ENCODE data around the gene TEAD1.

The TEAD1 gene

DNA sequence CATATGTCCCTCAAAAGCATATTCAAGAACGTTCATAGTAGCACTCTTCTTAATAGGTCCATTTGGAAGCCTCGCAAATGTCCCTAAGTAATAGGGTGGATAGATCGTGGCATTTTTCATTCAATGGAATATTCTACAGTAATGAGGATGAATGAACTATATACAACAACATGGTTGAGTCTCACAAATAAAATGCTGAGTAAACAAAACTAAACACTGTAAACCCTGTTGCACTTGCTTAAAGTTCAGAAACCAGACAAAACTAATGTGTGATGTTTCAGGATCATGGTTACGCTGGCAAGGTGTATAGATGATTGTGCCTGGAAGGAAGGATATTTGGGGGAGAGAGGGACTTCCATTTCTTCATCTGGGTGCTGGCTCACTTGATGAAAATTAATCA lies 244.4 kb downstream of the TEAD1 start:
- no peaks in the 10 kb centered on the region for H3K9me3 ChIP-seq (replicated peaks in 1 of 11)
- no peaks in the 10 kb centered on the region for H4K20me1 ChIP-seq
- H3K4me2 ChIP-seq: no peak overlapping the region
- no peak for TF ChIP-seq Cebpa-rat (IDR thresholded peaks at IDR 0.05)
- H3K27me3 ChIP-seq: no peaks in the 10 kb centered on the region
- no peaks in the 10 kb centered on the region for H3K4me1 ChIP-seq
- H3K4me3 ChIP-seq: no peak overlapping the region
- no peak overlapping the region for H3K9ac ChIP-seq
- no peak overlapping the region for H3K27ac ChIP-seq
- H3K36me3 ChIP-seq: no peaks in the 10 kb centered on the region

DNA sequence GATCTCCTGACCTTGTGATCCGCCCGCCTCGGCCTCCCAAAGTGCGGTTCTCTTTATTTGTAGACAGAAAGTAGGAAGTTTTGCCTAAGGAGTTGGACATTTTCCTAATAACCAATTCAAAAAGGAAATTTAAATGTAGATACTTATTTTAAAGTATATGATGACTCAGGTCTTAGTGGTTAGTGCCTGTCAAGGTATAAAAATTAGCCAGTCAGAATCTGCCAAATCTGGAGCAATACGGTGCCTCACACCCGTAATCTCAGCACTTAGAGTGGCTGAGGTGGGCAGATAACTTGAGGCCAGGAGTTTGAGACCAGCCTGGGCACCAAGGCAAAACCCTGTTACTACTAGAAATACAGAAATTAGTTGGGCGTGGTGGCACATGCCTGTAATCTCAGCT lies 248.2 kb downstream of the TEAD1 start:
- H3K4me1 ChIP-seq: no peaks in the 10 kb centered on the region
- no peak for TF ChIP-seq Cebpa-rat (IDR thresholded peaks at IDR 0.05)
- H3K27me3 ChIP-seq: no peaks in the 10 kb centered on the region
- no peaks in the 10 kb centered on the region for H3K36me3 ChIP-seq
- no peaks in the 10 kb centered on the region for H4K20me1 ChIP-seq
- H3K4me3 ChIP-seq: no peak overlapping the region
- no peak overlapping the region for H3K4me2 ChIP-seq
- no peaks in the 10 kb centered on the region for H3K9me3 ChIP-seq (replicated peaks in 1 of 11)
- no peak overlapping the region for H3K27ac ChIP-seq
- H3K9ac ChIP-seq: no peak overlapping the region

DNA sequence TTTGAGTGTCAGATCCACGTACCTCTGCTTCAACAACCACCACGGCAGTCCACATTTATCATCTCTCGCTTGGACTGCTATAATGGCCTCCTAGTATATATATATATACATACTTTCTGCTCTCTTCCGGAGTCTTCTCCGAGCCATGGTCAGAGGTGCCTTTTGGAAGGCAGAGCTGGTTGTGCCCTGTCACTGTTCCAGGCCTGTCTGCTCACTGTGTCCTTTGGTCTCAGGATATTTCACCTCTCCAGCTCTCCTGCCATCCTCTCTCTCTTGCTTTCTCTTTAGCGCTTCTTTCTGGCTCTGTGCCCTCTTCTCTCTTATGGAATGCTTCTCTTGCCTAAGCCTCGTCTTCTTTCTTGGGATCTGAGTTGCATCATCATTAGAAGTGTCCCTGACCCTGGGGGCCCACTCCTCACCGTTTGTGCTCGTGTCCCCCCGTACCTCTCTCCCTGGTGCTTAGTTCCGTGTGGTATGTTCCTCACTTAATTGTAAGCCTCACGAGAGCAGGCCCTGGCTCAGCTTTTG lies 248.8 kb downstream of the TEAD1 start:
- no peak for TF ChIP-seq Cebpa-rat (IDR thresholded peaks at IDR 0.05)
- H3K9me3 ChIP-seq (replicated peaks in 1 of 11): no peaks in the 10 kb centered on the region
- H4K20me1 ChIP-seq: no peaks in the 10 kb centered on the region
- no peak overlapping the region for H3K4me2 ChIP-seq
- no peaks in the 10 kb centered on the region for H3K36me3 ChIP-seq
- no peak overlapping the region for H3K27ac ChIP-seq
- no peaks in the 10 kb centered on the region for H3K27me3 ChIP-seq
- H3K4me3 ChIP-seq: no peak overlapping the region
- H3K4me1 ChIP-seq: no peaks in the 10 kb centered on the region
- H3K9ac ChIP-seq: no peak overlapping the region

DNA sequence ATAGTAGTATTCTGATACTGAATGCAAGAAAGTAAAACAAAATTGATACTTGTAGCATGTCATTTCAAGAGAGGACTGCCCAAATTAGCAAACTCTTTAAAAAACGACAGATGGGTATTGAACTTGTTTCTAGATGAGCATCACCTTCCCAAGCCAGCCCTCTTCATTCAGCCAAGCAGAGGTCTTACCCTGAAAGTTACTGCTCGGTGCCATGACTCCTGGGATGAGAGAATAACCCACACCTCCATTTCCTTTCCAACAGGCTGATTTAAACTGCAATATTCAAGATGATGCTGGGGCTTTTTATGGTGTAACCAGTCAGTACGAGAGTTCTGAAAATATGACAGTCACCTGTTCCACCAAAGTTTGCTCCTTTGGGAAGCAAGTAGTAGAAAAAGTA lies 250.4 kb downstream of the TEAD1 start:
- Histone ChIP-seq H3K27ac (no peak overlapping the region), H3K4me2 (no peak overlapping the region), H3K4me3 (no peak overlapping the region), H3K9ac (no peak overlapping the region), H3K27me3 (no peaks in the 10 kb centered on the region), H4K20me1 (no peaks in the 10 kb centered on the region), H3K36me3 (no peaks in the 10 kb centered on the region), H3K4me1 (no peaks in the 10 kb centered on the region), H3K9me3 (replicated peaks in 1 of 11) (no peaks in the 10 kb centered on the region)
- TF ChIP-seq Cebpa-rat (IDR thresholded peaks at IDR 0.05): no peak

DNA sequence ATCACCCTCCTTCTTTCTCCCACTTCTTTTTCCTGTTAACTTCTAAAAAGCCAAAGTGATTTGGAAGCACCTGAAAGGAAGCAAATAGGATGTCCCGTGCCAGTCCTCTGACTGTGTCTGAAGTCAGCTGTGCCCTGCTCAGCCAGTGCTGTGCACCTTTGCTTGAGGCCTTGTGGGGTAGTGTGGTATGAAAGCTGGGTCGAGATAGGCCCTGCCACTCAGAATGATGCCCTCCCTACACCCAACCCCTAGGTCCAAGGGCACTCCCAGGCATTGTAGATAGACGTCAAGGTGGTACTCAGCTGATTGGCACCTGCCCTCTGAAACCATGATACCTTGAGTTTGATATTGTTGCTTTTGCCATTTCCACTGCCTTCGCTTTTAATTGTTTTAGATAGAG lies 251.3 kb downstream of the TEAD1 start:
- Histone ChIP-seq H4K20me1 (no peaks in the 10 kb centered on the region), H3K36me3 (no peaks in the 10 kb centered on the region), H3K27me3 (no peaks in the 10 kb centered on the region), H3K4me2 (no peak overlapping the region), H3K4me1 (no peaks in the 10 kb centered on the region), H3K4me3 (no peak overlapping the region), H3K27ac (no peak overlapping the region), H3K9ac (no peak overlapping the region), H3K9me3 (replicated peaks in 1 of 11) (no peaks in the 10 kb centered on the region)
- no peak for TF ChIP-seq Cebpa-rat (IDR thresholded peaks at IDR 0.05)

DNA sequence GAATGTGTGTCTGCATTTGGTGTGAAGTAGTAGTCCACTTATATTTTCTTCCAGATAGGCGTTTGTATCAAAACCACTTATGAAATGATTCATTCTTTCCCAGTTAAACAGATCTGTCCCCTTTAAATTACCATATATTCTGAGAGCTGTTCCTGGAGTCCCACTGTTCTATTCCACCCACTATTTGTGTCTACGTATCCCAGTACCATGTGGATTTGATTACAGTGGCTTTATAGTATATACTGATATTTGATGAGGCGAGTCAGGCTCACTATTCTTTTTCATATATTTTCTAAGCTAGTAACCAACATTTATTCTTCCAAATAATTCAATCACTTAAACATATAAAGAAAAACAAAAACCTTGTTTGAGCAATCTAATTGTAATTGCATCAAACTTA lies 253.0 kb downstream of the TEAD1 start:
- Histone ChIP-seq H4K20me1 (no peaks in the 10 kb centered on the region), H3K4me1 (no peaks in the 10 kb centered on the region), H3K4me3 (no peak overlapping the region), H3K4me2 (no peak overlapping the region), H3K27ac (no peak overlapping the region), H3K9me3 (replicated peaks in 1 of 11) (no peaks in the 10 kb centered on the region), H3K27me3 (no peaks in the 10 kb centered on the region), H3K36me3 (no peaks in the 10 kb centered on the region), H3K9ac (no peak overlapping the region)
- TF ChIP-seq Cebpa-rat (IDR thresholded peaks at IDR 0.05): no peak

DNA sequence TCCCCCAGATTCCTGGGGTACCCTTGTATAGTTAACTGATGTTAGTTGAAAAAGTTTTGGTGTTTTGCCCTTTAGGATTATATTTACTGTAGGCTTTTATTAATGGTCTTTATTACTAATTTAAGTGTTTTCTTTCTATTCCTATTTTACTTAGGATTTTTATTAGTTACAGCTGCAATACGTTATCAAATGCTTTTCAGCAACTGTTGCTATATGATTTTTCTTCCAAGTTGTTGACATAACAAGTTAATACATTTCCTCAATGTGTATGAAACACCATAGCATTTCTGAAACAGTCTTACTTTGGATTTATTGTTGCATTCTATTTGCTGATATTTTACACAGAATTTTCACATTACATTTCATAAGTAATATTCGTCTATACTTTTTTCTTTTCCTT lies 253.7 kb downstream of the TEAD1 start:
- Histone ChIP-seq H3K9ac (no peak overlapping the region), H3K4me1 (no peaks in the 10 kb centered on the region), H3K27ac (no peak overlapping the region), H3K9me3 (replicated peaks in 1 of 11) (no peaks in the 10 kb centered on the region), H4K20me1 (no peaks in the 10 kb centered on the region), H3K4me2 (no peak overlapping the region), H3K36me3 (no peaks in the 10 kb centered on the region), H3K27me3 (no peaks in the 10 kb centered on the region), H3K4me3 (no peak overlapping the region)
- no peak for TF ChIP-seq Cebpa-rat (IDR thresholded peaks at IDR 0.05)

DNA sequence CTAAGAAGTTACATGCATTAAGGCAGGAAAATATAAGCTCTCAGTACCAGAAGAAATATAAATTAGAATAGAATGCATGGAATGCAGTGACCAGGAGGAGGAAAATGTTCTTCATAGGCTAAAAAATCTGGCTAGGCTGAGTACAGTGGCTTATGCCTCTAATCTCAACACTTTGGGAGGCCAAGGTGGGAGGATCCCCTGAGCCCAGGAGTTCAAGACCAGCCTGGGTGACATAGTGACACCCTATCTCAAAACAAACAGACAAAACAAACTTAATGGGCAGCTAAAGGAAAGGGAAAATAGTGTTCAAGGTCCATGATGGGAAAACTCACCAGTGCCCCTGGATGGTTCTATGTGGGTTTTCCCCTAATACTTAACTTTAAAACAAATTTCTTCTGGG lies 256.6 kb downstream of the TEAD1 start:
- Histone ChIP-seq H4K20me1 (no peaks in the 10 kb centered on the region), H3K4me3 (no peak overlapping the region), H3K36me3 (no peaks in the 10 kb centered on the region), H3K4me1 (no peaks in the 10 kb centered on the region), H3K27me3 (no peaks in the 10 kb centered on the region), H3K9ac (no peak overlapping the region), H3K4me2 (no peak overlapping the region), H3K27ac (no peak overlapping the region), H3K9me3 (replicated peaks in 1 of 11) (no peaks in the 10 kb centered on the region)
- TF ChIP-seq Cebpa-rat (IDR thresholded peaks at IDR 0.05): no peak

DNA sequence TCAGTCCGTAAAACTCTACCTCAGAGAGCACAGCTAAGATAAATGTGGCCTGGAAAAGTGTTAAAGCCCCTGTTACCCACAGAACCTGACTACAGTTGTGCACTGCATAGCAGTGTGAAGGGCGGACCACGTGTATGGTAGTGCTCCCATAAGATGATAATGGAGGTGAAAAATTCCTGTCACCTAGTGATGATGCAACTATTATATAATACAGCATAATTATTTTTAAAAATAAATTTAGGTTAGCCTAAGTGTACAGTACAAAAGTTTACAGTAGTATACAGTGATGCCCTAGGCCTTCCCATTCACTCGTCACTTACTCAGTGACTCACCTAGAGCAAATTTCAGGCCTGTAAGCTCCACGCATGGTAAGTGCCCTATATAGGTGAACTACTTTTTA lies 258.3 kb downstream of the TEAD1 start:
- Histone ChIP-seq H3K9me3 (replicated peaks in 1 of 11) (no peaks in the 10 kb centered on the region), H3K4me2 (no peak overlapping the region), H3K36me3 (no peaks in the 10 kb centered on the region), H3K4me1 (no peaks in the 10 kb centered on the region), H4K20me1 (no peaks in the 10 kb centered on the region), H3K4me3 (no peak overlapping the region), H3K27ac (no peak overlapping the region), H3K27me3 (no peaks in the 10 kb centered on the region), H3K9ac (no peak overlapping the region)
- TF ChIP-seq Cebpa-rat (IDR thresholded peaks at IDR 0.05): no peak

DNA sequence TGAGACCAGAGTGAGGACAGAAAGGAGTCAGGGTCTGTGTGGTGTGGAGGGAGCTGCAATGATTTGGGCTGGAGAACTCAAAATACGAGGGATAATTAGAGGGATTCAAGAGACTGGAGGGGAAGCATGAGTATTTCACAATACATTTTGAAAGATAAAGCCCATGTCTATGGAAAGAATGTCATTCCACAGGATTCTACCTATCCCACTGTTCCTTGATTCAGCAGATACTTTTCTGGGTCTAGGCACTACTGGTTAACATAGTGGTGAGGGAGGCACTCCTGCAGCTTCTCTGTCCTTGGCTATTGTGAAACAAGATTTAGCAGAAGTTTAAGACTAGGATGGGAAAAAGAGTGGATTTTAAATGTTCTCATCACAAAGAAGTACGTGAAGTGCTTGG lies 262.0 kb downstream of the TEAD1 start:
- no peaks in the 10 kb centered on the region for H3K36me3 ChIP-seq
- no peaks in the 10 kb centered on the region for H3K27me3 ChIP-seq
- H3K4me1 ChIP-seq: no peaks in the 10 kb centered on the region
- peak in 2 of 11 experiments; percentile 9 to 58; a peak in 1 of 22 replicates for TF ChIP-seq Cebpa-rat (IDR thresholded peaks at IDR 0.05)
- H3K9ac ChIP-seq: no peak overlapping the region
- H3K4me2 ChIP-seq: no peak overlapping the region
- H3K9me3 ChIP-seq (replicated peaks in 1 of 11): no peaks in the 10 kb centered on the region
- H4K20me1 ChIP-seq: no peaks in the 10 kb centered on the region
- H3K4me3 ChIP-seq: no peak overlapping the region
- no peak overlapping the region for H3K27ac ChIP-seq
